Osteoblast (primary cell): ENCODE data around the gene TCF12. TPM values are rescaled to one million over a fixed set of nuclear protein-coding genes. Genes with fewer than 3 reads are reported as not detected.

Experiments used
- DNase-seq: peaks from one replicate; pipeline ENCODE4 v3.0.0; 2011; ENCODE audit warnings: low spot score, mixed read lengths; ENCODE audit not compliant: insufficient read length; ENCODE audit errors: missing footprints
- H2AFZ ChIP-seq: 2 replicates; pipeline ENCODE4 v1.6.0; 2011; ENCODE audit warnings: mild to moderate bottlenecking, low read length
- H3K27ac ChIP-seq: 2 replicates; pipeline ENCODE4 v1.5.1; 2011; ENCODE audit warnings: mild to moderate bottlenecking, low read depth, low read length, moderate library complexity
- H3K27me3 ChIP-seq: 2 replicates; pipeline ENCODE4 v1.6.0; 2012; ENCODE audit warnings: mild to moderate bottlenecking, control low read depth, inconsistent platforms, low read length, moderate library complexity; ENCODE audit not compliant: insufficient read depth
- H3K36me3 ChIP-seq: 2 replicates; pipeline ENCODE4 v1.5.1; 2011; ENCODE audit warnings: mild to moderate bottlenecking, low read length, control low read depth, moderate library complexity; ENCODE audit not compliant: insufficient read depth
- H3K4me1 ChIP-seq: 2 replicates; pipeline ENCODE4 v1.5.1; 2011; ENCODE audit warnings: mild to moderate bottlenecking, low read length, control low read depth, moderate library complexity; ENCODE audit not compliant: insufficient read depth
- H3K4me2 ChIP-seq: 2 replicates; pipeline ENCODE4 v1.6.0; 2011; ENCODE audit warnings: mild to moderate bottlenecking, low read length; ENCODE audit not compliant: insufficient read depth
- H3K4me3 ChIP-seq: fragments of 200-600 bp; sonication (generic); 3 replicates; pipeline ENCODE4 v1.5.1; 2012; ENCODE audit warnings: mild to moderate bottlenecking, low read length, inconsistent platforms; ENCODE audit not compliant: insufficient read depth
- H3K79me2 ChIP-seq: 2 replicates; pipeline ENCODE4 v1.6.0; 2012; ENCODE audit warnings: mild to moderate bottlenecking, low read length, control low read depth, inconsistent platforms; ENCODE audit not compliant: insufficient read depth
- H3K9me3 ChIP-seq: 2 replicates; pipeline ENCODE4 v1.5.1; 2011; ENCODE audit warnings: low read depth, low read length, control low read depth
- H4K20me1 ChIP-seq: 2 replicates; pipeline ENCODE4 v1.6.0; 2012; ENCODE audit warnings: mild to moderate bottlenecking, low read length, control low read depth; ENCODE audit not compliant: insufficient read depth
- total RNA-seq: library from RNA; depleted of rRNA; stranded (reverse); fragments of >200 nt; gene quantifications from 2 replicates; pipeline ENCODE4 v1.2.3, GENCODE V29; 2012
- TF ChIP-seq, protein P1 (sequence below): IDR thresholded peaks from 2 replicates; pipeline ENCODE4 v1.5.1; 2011; ENCODE audit warnings: mild to moderate bottlenecking, low read depth, low read length, moderate library complexity; ENCODE audit errors: extremely low read depth

Gene TCF12
- total RNA-seq, 1 donor = 86.5 TPM

DNA sequence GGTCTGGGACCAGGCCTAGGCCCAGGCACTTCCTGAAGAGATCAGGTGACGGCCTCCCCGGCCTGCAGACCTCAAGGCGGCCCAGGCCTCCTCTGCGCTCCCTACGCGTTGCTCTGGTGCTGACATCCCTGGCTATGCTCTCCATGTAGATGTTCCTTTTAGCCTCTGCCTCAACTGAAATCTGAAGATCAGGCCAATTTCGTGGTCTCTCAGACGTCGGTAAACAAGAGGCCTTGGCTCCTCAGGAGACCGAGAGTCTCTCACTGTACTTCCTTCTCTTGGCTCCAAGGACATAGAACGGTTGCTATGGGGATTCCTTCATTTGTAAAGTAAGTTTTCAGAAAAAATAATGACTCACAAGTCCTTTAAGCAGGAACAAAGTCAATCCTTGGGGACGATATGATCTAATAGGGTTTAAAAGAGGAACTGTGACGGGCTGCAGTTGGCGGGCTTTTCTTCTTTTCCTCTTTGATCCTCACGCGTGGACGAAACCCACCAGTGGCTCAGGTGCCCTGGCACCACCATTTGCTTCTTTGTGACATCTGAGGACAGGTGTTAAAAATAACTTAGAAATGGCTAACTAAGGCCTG, 402.3 kb downstream of the TCF12 start:
- no peaks in the 10 kb centered on the region for H3K27me3 ChIP-seq
- TF ChIP-seq, protein P1, sequence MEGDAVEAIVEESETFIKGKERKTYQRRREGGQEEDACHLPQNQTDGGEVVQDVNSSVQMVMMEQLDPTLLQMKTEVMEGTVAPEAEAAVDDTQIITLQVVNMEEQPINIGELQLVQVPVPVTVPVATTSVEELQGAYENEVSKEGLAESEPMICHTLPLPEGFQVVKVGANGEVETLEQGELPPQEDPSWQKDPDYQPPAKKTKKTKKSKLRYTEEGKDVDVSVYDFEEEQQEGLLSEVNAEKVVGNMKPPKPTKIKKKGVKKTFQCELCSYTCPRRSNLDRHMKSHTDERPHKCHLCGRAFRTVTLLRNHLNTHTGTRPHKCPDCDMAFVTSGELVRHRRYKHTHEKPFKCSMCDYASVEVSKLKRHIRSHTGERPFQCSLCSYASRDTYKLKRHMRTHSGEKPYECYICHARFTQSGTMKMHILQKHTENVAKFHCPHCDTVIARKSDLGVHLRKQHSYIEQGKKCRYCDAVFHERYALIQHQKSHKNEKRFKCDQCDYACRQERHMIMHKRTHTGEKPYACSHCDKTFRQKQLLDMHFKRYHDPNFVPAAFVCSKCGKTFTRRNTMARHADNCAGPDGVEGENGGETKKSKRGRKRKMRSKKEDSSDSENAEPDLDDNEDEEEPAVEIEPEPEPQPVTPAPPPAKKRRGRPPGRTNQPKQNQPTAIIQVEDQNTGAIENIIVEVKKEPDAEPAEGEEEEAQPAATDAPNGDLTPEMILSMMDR = no peak
- no peaks in the 10 kb centered on the region for H4K20me1 ChIP-seq
- peak; percentile 95 for DNase-seq
- H3K79me2 ChIP-seq = no peaks in the 10 kb centered on the region
- H3K9me3 ChIP-seq = no peaks in the 10 kb centered on the region
- H3K4me3 ChIP-seq = no peak overlapping the region
- peak overlapping the region; percentile 83 for H2AFZ ChIP-seq
- H3K4me1 ChIP-seq = peaks cover 18% of the 10 kb centered on the region
- H3K36me3 ChIP-seq = no peaks in the 10 kb centered on the region
- peak overlapping the region; percentile 46 for H3K4me2 ChIP-seq
- peak overlapping the region; percentile 75 for H3K27ac ChIP-seq

DNA sequence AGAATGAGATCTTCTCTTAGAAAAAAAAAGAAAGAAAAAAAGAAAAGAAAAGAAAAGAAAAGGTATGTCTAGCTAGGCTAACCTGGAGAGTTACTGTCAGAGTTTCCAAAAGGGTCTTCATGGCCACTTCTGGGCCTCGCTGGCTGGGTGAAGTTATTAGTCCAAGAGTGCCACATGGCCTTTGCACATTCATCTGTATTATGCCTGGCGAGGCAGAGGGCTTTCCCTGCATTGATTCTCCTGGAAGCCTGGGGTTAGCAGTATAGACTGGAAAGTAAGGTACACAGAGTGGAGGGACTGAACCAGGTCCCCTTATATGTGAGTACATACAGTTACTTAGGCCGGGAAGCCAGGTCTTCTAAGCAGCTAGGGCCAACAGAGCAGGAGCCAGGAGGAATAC, 403.0 kb downstream of the TCF12 start:
- Histone ChIP-seq H3K27ac (peak overlapping the region; percentile 75), H3K4me1 (peaks cover 18% of the 10 kb centered on the region), H3K27me3 (no peaks in the 10 kb centered on the region), H2AFZ (no peak overlapping the region), H3K9me3 (no peaks in the 10 kb centered on the region), H3K36me3 (no peaks in the 10 kb centered on the region), H3K79me2 (no peaks in the 10 kb centered on the region), H4K20me1 (no peaks in the 10 kb centered on the region), H3K4me3 (no peak overlapping the region), H3K4me2 (no peak overlapping the region)
- DNase-seq = no peak
- TF ChIP-seq, protein P1 = no peak

DNA sequence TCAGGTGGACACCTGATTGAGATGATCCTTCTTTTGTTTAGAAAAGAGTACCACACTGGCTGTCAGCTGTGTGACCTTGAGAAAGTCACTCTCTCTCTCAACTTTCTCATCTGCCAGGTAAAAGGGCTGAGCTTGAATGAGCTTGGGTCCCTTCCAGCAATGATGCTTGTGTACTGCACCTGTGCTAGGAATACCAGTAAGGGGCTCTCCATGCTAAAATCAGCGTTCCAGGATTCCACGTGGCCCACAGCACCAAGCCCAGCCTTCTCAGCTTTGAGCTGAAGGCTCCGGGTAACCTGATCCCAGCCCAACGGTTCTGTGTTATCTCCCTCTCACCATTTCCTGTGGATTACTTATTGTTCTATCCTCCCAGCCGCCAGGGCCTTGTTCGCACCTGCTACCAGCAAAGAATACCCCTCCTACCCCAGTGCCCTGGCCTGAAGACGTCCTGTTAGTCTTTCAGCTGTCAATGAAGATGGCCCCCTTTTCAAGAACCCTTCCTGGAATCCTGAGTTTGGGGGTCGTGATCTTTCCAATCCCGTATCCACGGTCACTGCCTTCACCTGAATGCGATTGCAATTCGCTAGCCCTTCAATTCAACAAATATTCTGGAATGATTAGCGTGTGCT, 403.6 kb downstream of the TCF12 start:
- Histone ChIP-seq H3K36me3 (no peaks in the 10 kb centered on the region), H3K27me3 (no peaks in the 10 kb centered on the region), H3K4me1 (peaks cover 20% of the 10 kb centered on the region), H3K4me2 (no peak overlapping the region), H3K27ac (no peak overlapping the region), H4K20me1 (no peaks in the 10 kb centered on the region), H3K4me3 (no peak overlapping the region), H2AFZ (no peak overlapping the region), H3K79me2 (no peaks in the 10 kb centered on the region), H3K9me3 (no peaks in the 10 kb centered on the region)
- TF ChIP-seq, protein P1 = no peak
- no peak for DNase-seq

DNA sequence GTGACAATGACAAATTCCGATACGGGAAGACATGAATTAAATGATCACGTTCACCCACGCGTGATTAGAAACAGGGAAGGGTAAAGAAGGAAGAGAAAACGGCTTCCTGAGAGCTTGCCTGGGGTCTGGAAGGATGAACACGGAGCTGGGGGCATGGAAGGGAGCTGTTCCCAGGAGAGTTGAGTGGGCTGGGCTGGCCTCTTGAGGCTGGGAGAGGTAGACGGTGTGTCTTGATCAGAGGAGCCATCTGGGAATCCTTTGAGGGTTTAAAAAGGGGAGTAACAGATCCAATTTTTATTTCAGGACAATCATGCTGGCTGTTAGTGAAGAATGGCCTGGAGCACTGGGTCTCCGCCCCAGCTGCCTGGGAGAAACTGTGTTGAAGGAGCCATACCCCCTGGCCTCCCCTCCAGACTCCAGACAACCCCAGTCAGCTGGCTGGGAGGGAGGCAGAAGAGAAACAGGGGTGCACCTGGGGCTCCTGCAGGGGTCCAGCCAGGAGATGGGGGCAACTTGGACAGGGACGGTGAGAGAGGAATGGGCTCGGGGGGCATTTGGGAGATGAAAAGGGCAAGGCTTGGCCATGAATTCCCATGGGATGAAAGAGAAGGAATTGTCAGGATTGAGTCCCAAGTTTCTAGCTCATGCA, 404.3 kb downstream of the TCF12 start:
- no peak overlapping the region for H2AFZ ChIP-seq
- no peak for DNase-seq
- TF ChIP-seq, protein P1 = no peak
- no peaks in the 10 kb centered on the region for H3K9me3 ChIP-seq
- no peaks in the 10 kb centered on the region for H3K36me3 ChIP-seq
- H3K27ac ChIP-seq = no peak overlapping the region
- no peaks in the 10 kb centered on the region for H4K20me1 ChIP-seq
- H3K27me3 ChIP-seq = no peaks in the 10 kb centered on the region
- no peak overlapping the region for H3K4me2 ChIP-seq
- H3K4me1 ChIP-seq = peaks cover 27% of the 10 kb centered on the region
- no peak overlapping the region for H3K4me3 ChIP-seq
- no peaks in the 10 kb centered on the region for H3K79me2 ChIP-seq
